Pancreas (tissue), 10 donors: ENCODE data around the gene AOPEP. TPM values are rescaled to one million over a fixed set of nuclear protein-coding genes. Genes with fewer than 3 reads are reported as not detected.

Experiments used
- ATAC-seq, 4 donors: fragments of 200-7000 bp; cut with Tn5 transposase; one replicate each; pipeline versions ENCODE4 v1.8.0 to v1.9.1; 2020; ENCODE audit warnings: mild to moderate bottlenecking in 4 of 4, moderate library complexity in 4 of 4
- DNase-seq, 6 donors: peaks; one replicate each; pipeline ENCODE4 v3.0.0-alpha.2; 2020
- FAIRE-seq: peaks from 2 replicates; lab custom pipeline; 2012; peaks lifted over from hg19 to GRCh38; lab: Jason Lieb, UNC
- H3K27ac ChIP-seq, 4 donors: fragments of 200-600 bp; sonication (generic); 1 replicate in 3 of 4; 2 replicates in 1 of 4; pipeline versions ENCODE4 v1.5.0 to v1.8.0; 2020
- H3K27me3 ChIP-seq, 4 donors: fragments of 200-600 bp; one replicate each; pipeline ENCODE4 v1.8.0; 2021
- H3K36me3 ChIP-seq, 3 donors: fragments of 200-600 bp; sonication (generic) in 1 of 3; one replicate each; pipeline versions ENCODE4 v1.5.0 to v1.8.0; 2020 to 2021
- H3K4me1 ChIP-seq, 3 donors: fragments of 200-600 bp; one replicate each; pipeline ENCODE4 v1.8.0; 2021
- H3K4me3 ChIP-seq, 4 donors: fragments of 200-600 bp; sonication (generic) in 2 of 4; one replicate each; pipeline versions ENCODE4 v1.5.0 to v1.8.0; 2020 to 2021
- H3K9me3 ChIP-seq, 4 donors: fragments of 200-600 bp; one replicate each; pipeline ENCODE4 v1.8.0; 2021
- WGBS, 2 donors: extraction: QIAGEN DNeasy Blood & Tissue Kit; methylation state at CpG; one replicate each; pipeline ENCODE4 v1.1.7; 2013; 5-methylcytosine and 5-hydroxymethylcytosine counted together
- intact Hi-C, 3 donors: fragments of 100-400 bp; cut with DNase I; formaldehyde crosslinking; loops; one replicate each; pipeline versions ENCODE4 v1.11.1 to v1.14.2; 2022
- polyA plus RNA-seq, 2 donors: library from polyadenylated mRNA; stranded (reverse); fragments of 200-250 nt; gene quantifications; one replicate each; pipeline ENCODE4 v1.2.3, GENCODE V29; 2013
- total RNA-seq, 6 donors: library from RNA; stranded (reverse); fragmentation: NEBNext Ultra II Directional in 4 of 6; extraction: Animal tissue kit (Norgen Biotek cat#: 25700) in 4 of 6; gene quantifications; one replicate each; pipeline versions ENCODE4 v1.2.1 to v1.2.4, GENCODE V29; 2021 to 2023
- TF ChIP-seq, protein P1 (sequence below), 4 donors: fragments of 200-600 bp; sonication (generic) in 3 of 4; IDR thresholded peaks; one replicate each; pipeline versions ENCODE4 v1.5.0 to v1.8.0; 2021; ENCODE audit warnings: antibody characterized with exemption in 4 of 4
- donor health status: healthy with polysubstance abuse.
- donor health status: DM: no; HTN: no; CAD: no; lungs with moderate emphysema.
- donor health status: DM: no; HTN: no; CAD: no.
- donor health status: control.
- donor health status: control.
- donor health status: Bipolar disorder and iron deficiency.
- donor health status: DM: yes; HTN: yes; CAD: no.
- donor health status: DM: no; HTN: no; CAD: no.
- donor health status: DM: no; HTN: no; CAD: no.
- donor health status: DM: yes; HTN: yes; CAD: no.

The AOPEP gene
- total and polyA plus RNA-seq, 8 donors: 50.5 to 140 (median 76.7) TPM

DNA sequence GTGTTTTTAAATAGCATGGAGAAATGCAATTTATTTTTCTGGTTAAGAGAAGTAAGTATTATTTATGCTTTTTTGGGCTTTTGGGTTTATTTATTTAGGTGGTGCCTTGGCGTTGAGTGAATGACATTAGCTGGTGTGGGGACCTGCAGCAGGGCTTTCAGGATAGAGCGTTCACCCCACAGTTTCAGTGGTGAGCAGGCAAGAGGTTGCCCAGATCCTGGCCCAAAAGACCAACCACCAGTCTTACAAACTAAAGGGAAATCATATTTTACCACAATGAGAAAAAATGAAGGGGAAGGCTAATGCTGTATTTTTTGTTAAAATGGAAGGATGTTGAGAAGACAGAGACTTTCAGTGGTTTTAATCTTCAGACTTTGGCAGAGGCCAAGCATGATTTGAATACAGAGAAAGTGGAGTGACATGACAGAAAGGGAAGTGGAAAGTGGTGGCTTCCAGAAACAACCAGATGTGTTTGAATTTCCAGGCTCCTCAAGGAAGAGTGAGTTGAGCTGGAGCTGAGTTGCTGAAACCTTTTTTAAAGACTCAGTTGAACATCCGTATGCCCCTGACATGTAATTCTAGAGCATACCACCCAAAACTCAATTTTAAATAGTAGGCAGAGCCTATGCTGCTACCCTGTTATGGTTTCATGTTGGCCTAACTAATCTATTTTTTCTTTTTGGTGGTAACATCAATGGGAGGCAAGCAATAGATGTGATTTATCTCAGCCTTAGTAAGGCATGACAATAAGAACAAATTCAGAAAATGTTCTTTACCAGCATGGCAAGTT is 94.8 kb downstream of the AOPEP start:
- no peaks in the 10 kb centered on the region for H3K9me3 ChIP-seq
- FAIRE-seq (no peak), ATAC-seq (no peak), DNase-seq (no peak)
- TF ChIP-seq, protein P1, sequence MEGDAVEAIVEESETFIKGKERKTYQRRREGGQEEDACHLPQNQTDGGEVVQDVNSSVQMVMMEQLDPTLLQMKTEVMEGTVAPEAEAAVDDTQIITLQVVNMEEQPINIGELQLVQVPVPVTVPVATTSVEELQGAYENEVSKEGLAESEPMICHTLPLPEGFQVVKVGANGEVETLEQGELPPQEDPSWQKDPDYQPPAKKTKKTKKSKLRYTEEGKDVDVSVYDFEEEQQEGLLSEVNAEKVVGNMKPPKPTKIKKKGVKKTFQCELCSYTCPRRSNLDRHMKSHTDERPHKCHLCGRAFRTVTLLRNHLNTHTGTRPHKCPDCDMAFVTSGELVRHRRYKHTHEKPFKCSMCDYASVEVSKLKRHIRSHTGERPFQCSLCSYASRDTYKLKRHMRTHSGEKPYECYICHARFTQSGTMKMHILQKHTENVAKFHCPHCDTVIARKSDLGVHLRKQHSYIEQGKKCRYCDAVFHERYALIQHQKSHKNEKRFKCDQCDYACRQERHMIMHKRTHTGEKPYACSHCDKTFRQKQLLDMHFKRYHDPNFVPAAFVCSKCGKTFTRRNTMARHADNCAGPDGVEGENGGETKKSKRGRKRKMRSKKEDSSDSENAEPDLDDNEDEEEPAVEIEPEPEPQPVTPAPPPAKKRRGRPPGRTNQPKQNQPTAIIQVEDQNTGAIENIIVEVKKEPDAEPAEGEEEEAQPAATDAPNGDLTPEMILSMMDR (IDR thresholded peaks at IDR 0.05): no peak
- H3K27ac ChIP-seq: no peak overlapping the region
- WGBS, 2 donors: 92 to 98% methylated on average over 3 of the region's 3 CpGs
- intact Hi-C loops: no loop called here
- H3K4me3 ChIP-seq: no peak overlapping the region
- H3K27me3 ChIP-seq: no peaks in the 10 kb centered on the region
- H3K4me1 ChIP-seq: no peaks in the 10 kb centered on the region
- no peaks in the 10 kb centered on the region for H3K36me3 ChIP-seq

DNA sequence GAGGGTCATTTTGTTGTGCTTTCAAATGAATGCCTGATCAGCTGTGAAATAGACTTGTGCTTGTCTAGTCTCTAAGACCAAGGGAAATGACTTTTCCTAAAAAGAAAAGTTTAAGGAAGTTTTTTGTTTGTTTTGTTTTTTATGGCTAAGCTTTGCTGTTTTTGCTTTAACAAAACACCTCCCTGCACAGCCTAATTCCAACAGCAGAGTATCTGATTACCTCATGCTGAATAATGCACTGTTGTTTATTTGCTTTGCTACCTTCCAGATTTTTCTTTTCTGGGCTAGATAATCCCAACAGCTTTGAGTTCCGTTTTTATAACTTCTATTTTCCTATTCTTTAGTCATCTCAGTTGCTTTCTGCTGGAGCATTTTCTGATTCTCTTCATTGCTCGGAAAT is 95.8 kb downstream of the AOPEP start:
- TF ChIP-seq, protein P1 (IDR thresholded peaks at IDR 0.05): no peak
- no peaks in the 10 kb centered on the region for H3K36me3 ChIP-seq
- 68 to 78% methylated on average over 2 of the region's 2 CpGs for WGBS, 2 donors
- no peaks in the 10 kb centered on the region for H3K9me3 ChIP-seq
- DNase-seq (no peak), ATAC-seq (peak in 2 of 4 donors; percentile 39 to 59), FAIRE-seq (no peak)
- H3K4me1 ChIP-seq: no peaks in the 10 kb centered on the region
- no peak overlapping the region for H3K27ac ChIP-seq
- H3K27me3 ChIP-seq: no peaks in the 10 kb centered on the region
- intact Hi-C loops: no loop called here
- H3K4me3 ChIP-seq: no peak overlapping the region

GRCh38 chr9:94823710-94824109 is 97.2 kb downstream of the AOPEP start:
- TF ChIP-seq, protein P1 (IDR thresholded peaks at IDR 0.05): no peak
- no peak for DNase-seq
- Histone ChIP-seq H3K27me3 (no peaks in the 10 kb centered on the region), H3K4me3 (no peak overlapping the region), H3K27ac (no peak overlapping the region), H3K4me1 (no peaks in the 10 kb centered on the region), H3K36me3 (no peaks in the 10 kb centered on the region), H3K9me3 (no peaks in the 10 kb centered on the region)
- intact Hi-C loops: no loop called here
- no peak for FAIRE-seq
- 94 to 95% methylated on average over 5 of the region's 5 CpGs for WGBS, 2 donors
- no peak for ATAC-seq

GRCh38 chr9:94824411-94824810 is 97.9 kb downstream of the AOPEP start:
- no peak for DNase-seq
- no peaks in the 10 kb centered on the region for H3K4me1 ChIP-seq

More at GRCh38 chr9:94824411-94824810, 97.9 kb downstream of the AOPEP start:
- Histone ChIP-seq H3K36me3 (no peaks in the 10 kb centered on the region), H3K4me3 (no peak overlapping the region), H3K27ac (no peak overlapping the region), H3K27me3 (no peaks in the 10 kb centered on the region), H3K9me3 (no peaks in the 10 kb centered on the region)
- intact Hi-C loops: no loop called here
- TF ChIP-seq, protein P1 (IDR thresholded peaks at IDR 0.05): no peak
- WGBS, 2 donors: 66 to 70% methylated on average over 2 of the region's 2 CpGs
- ATAC-seq: no peak
- FAIRE-seq: no peak
